NCI-H82 treated with DMSO at 0.1 percent for 48 hours (cell line): Measurements from ENCODE around the gene REXO4.
"Not testable (repeated sequence)": the region's sequence is repeated elsewhere in the genome, so short reads cannot be mapped to it uniquely, and the experiment has no call there.

Experiments used
- DNase-seq: peaks from one replicate; lab custom pipeline; 2025; ENCODE audit not compliant: unreplicated experiment; lab: John Stamatoyannopoulos, UW

Gene REXO4

GRCh38 chr9:133421615-133422542 is 4.1 kb upstream of the REXO4 start, which contains the start of gene ADAMTS13:
TSS of gene ADAMTS13 (plus strand) at chr9:133422367. CDS start at chr9:133422444, 77 bp downstream.
- no peak for DNase-seq

DNA sequence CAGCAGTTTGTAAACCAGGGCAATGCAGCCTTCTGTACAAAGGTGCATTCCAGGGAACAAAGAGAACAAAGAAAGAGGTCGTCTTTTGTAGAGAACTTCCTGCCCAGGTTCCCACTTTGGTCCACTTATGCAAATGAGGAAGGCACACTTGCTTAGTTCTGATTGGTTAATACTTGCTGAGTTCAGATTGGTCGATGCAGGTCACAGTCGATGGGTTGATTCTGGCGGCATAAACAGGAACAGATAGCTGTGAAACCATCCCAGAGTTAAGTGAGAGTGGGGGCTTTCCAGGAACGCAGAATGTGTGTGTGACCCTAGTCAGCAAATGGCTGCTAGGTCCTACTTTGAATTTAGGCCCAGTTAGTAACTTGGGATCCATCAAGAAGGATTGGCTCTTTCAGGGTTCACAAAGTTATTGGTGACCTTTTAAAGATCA is 2.6 kb upstream of the REXO4 start:
- DNase-seq, result no peak

GRCh38 chr9:133419005-133419404 is 1.2 kb upstream of the REXO4 start:
- no peak for DNase-seq

- DNase-seq, result no peak
Measured at GRCh38 chr9:133415170-133415569, 2.6 kb downstream of the REXO4 start.

GRCh38 chr9:133408042-133408441 is 9.8 kb downstream of the REXO4 start:
- DNase-seq, result no peak

- DNase-seq, result peak; percentile 44
Measured at GRCh38 chr9:133406480-133407307, 11.1 kb downstream of the REXO4 start.

DNA sequence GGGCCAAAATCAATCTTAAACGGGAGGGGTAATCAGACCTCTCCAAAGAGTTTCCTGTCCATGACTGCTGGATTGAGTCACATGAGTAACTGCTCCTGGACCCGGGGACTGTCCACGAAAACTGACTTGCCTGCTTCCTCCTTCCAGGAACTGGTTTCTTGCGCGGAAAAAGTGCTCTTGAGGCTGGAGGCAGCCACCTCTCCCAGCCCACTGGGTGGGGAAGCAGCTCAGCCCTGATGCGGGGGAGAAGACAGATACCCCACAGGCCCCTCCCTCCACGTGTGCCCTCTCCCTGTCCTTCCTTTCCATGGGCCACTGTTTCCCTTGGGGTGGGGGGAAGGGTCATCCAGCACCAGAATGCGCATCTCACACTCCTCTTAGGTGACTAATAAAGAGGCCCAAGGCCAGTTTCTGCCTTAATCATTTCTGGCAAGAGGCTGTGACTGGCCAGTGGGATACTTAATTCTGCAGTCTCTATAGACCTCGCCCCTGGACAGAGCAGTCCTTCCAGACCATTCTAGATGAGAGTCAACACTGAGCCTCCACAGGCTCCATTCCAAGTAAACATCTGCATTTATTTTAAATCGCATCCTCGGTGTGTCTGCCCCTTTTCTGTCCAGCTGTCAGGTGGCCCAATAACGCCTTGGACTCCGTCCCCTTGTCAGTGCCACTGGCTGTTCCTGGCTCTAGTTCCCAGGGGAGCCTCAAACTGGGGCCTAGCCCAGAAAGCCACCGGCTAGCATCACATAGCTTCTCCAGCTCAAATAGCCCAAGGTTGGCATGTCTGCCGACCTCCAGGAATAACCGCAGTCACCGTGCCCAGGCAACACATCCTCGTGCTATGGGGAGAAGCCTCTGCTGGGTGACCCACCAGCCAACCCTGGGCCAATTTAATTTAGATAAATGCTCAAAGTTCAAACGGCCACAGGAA is 12.0 kb downstream of the REXO4 start:
- DNase-seq, result no peak

DNA sequence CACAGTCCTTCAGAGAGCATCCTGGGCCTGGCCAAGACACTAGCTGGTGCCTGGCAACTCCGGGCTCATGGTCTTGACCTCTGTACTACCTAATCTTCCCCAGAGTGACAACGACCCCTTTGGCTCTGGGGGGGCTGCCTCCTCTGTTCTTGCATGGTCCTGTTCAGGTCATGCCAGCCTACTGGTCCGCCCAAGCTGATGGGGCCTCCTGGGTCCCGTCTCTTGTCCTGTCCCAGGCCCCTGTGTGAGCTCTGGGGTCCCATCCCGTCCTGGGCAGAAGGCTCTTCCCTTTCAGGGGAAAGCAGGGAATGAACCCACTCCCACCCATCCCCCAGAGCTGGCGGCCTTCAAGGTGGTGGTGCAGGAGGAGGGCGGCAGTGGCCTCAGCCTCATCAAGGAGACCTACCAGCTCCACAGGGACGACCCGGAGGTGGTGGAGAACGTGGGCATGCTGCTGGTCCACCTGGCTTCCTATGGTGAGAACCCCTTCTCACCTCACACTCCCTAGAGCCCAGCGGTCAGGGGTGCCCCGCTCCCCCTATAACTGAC is 13.3 kb downstream of the REXO4 start:
- DNase-seq, result no peak

DNA sequence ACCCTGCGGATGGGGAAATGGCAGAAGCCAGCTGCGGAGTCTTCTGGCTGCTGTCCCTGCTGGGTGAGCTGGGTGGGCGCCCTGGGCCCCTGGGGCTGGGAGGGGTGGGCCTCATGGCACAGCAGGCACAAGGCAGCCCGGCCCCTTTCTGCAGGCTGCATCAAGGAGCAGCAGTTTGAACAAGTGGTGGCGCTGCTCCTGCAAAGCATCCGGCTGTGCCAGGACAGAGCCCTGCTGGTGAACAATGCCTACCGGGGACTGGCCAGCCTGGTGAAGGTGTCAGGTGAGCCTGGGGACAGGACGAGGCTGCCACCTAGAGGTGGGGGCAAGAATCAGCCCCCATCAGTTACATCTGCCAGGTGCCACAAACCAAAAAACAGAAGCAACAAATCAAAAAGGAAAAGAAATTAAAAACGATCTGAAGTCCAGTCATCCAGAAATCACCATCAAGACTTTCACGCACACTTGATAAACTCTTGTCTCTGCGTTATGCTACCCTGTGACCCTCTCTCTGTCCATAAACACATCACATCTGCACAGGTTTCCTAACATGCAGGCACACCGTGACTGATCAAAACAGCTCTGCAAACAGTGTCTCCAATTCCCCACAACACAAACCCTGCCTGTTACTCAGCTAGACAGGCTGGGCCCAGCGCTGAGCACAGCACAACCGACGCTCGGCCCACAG is 13.9 kb downstream of the REXO4 start:
- DNase-seq, result no peak

DNA sequence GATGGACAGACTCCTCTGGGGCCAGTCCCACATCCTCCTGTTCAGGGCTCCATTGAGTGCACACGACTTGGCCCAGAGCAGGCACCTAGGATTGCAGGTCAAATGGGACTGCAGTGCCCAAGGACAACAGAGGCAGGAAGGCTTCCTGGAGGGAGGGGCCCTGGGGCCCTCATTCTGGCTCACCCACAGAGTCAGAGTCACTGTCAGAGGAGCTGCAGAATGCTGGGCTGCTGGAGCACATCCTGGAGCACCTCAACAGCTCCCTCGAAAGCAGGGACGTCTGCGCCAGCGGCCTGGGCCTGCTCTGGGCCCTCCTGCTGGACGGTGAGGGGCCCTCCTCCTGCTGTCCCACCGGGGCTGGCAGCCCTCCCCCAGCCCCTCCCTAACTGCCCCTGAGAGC is 15.1 kb downstream of the REXO4 start:
- no peak for DNase-seq

- no peak for DNase-seq
Measured at GRCh38 chr9:133401588-133401987, 16.2 kb downstream of the REXO4 start.

DNA sequence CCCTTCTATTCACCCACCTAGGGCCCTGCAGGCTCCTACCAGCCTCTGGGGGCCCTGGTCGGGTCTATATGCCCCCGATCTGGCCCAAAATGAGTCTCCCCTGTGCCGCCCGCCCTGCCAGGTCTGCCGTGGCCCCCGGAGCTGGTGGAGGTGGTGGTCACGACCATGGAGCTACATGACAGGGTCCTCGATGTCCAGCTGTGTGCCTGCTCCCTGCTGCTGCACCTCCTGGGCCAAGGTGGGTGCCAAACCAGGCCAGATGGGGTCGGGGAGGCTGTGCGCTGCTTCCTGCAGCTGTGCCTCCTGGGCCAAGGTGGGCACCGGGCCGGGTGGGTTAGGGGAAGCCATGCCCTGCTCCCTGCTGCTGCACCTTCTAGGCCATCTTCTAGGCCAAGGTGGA is 17.5 kb downstream of the REXO4 start:
- no peak for DNase-seq

- DNase-seq, result no peak
Measured at GRCh38 chr9:133397895-133398294, 19.9 kb downstream of the REXO4 start.

- DNase-seq, result no peak
Measured at GRCh38 chr9:133397370-133397769, 20.4 kb downstream of the REXO4 start.

GRCh38 chr9:133396952-133397351 is 20.9 kb downstream of the REXO4 start:
- DNase-seq, result no peak

GRCh38 chr9:133394687-133395271 is 23.0 kb downstream of the REXO4 start:
- DNase-seq, result no peak

GRCh38 chr9:133393399-133393798 is 24.4 kb downstream of the REXO4 start:
- DNase-seq, result no peak

DNA sequence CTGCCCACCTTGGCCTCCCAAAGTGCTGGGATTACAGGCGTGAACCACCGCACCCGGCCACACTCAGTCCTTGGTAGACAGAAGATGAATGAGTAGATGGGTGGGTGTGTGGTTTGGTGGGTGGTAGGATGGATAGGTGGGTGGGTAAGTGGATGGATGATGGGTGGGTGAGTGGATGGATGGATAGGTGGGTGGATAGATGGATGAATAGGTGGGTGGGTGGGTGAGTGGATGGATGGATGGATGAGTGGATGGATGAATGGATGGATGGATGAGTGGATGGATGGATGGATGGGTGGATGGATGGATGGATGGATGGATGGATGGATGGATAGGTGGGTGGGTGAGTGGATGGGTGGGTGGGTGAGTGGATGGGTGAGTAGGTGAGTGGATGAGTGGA is 25.5 kb downstream of the REXO4 start:
- DNase-seq, result not testable (repeated sequence)

GRCh38 chr9:133391449-133391848 is 26.4 kb downstream of the REXO4 start:
- not testable (repeated sequence) for DNase-seq
